Stimulated activated CD8-positive, alpha-beta memory T cell treated with anti-CD3 and anti-CD28 coated beads, Interleukin-15, amount 100 ng/mL, for 48 hours (primary cell): ENCODE results near the gene XPR1.
"Not testable (repeated sequence)": the region's sequence is repeated elsewhere in the genome, so short reads cannot be mapped to it uniquely, and the experiment has no call there.

Experiments
- DNase-seq, 2 donors: peaks; one replicate each; pipeline ENCODE4 v3.0.0-alpha.2; 2020; ENCODE audit warnings: low read depth in 2 of 2

XPR1 gene

GRCh38 chr1:180644526-180645192 lies 12.8 kb downstream of the XPR1 start:
- DNase-seq = no peak

DNA sequence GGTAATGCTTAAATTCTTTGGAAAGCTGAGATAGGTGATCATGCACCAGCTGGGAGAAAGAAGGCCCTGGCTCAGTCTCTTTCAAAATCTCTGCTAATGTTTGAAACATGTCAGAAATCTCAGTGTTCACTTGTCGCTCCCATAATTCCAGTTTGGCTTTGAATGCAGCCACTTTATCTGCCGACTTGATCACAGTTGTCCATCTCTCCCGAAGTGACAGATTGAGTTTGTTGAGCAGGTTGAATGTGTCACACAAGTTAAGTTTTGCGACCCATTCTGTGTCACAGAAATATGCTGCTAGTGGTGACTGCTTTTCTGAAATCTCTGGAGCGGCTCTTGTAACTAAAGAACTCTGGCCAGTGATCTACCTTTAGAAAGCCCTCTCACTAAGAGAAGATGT lies 13.4 kb downstream of the XPR1 start:
- not testable (repeated sequence) for DNase-seq

DNA sequence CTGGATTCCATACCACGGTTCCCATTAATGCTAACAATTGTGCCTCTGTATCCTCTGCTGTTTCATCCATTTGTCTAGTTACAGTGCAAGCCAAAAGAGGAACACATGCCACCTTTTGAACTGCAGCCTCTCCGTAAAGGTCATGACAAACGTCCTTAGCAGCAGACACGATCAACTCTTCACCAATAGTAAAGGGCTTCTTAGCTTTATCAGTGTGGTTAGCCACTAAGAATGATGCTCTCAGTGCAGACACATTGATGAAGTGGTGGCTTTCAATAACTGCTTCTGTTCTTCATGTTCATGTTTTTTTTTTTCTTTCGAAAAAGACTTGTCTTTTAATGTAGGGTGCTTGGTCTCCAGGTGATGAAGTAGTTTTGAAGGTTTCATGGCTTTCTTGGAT lies 14.3 kb downstream of the XPR1 start:
- DNase-seq = no peak

GRCh38 chr1:180646547-180646946 lies 14.7 kb downstream of the XPR1 start:
- no peak for DNase-seq

GRCh38 chr1:180652792-180653191 lies 21.0 kb downstream of the XPR1 start:
- DNase-seq = no peak

GRCh38 chr1:180662709-180663108 lies 30.9 kb downstream of the XPR1 start:
- no peak for DNase-seq

DNA sequence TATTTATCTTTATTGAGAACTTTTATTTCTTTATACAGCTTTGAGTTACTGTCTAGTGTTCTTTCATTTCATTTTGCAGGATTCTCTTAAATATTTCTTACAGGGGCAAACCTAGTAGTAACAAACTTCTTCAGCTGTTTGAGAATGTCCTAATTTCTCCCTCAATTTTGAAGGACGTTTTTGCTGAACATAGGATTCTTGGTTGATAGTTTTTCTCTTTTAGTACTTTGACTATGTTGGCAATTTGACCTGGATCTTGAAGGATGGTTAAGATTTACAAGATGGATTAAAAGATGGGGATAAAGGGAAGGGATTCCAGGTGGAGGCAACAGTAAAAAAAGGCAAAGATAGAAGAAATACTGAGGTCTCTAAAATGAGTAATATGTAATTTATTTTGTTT lies 38.9 kb downstream of the XPR1 start:
- DNase-seq = no peak

DNA sequence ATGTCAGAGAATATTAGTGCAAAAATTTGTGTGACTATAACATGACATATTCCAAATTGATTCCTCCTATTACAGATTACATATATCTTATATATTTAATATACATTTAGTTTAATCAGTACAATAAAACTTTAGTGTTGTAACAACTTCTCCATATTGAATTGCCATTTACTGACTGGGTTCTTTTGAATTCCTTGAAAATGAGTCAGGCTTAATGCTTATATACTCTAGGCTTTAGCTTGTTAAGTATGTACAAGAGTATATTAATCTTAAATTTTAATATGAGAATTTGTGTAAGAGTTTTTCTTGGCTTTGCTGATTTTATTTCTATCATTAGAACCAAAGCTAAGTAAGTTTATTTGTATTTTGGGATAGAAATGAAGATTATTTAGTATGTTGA lies 40.3 kb downstream of the XPR1 start:
- DNase-seq = no peak

- no peak for DNase-seq
These were observed 40.7 kb downstream of the XPR1 start for GRCh38 chr1:180672505-180672904.

DNA sequence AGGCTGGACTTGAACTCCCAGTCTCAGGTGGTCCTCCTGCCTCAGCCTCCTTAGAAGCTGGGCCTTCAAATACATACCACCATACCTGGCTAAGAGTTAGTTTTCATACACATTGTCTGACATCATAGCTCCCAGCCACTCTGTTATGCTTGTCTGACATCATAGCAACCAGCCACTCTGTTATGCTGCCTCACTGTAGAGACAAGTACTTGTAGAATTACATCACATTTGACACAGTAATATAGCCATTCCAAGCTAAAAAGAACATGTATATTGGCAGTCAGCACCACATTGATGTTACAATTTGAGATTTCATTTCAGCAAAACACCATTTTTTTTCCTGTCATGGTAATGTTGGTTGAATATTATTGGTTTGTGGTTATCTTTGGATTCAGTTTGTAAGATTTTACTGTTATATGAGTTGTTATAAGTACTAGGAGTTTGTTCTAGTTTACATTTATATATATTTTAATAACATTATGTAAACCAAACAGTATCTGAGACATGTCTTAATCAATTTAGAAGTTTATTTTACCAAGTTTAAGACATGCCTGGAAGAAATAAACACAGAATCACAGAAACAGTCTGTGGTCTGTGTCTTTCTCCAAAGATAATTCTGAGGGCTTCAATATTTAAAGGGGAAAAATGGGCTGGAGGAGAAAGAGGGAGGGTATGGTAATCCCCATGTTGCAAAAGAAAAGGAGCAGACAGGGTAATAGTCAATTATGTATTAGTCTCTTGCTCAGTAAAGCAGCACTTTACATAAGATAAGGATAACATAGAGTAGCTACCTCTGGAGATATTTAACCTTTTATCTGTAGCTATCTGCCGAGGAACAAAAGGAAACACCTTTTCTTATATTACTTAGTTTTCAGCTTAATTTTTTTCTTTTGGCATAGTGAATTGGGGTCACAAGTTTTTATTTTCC lies 43.0 kb downstream of the XPR1 start:
- DNase-seq = no peak

- DNase-seq = no peak
These were observed 43.8 kb downstream of the XPR1 start for GRCh38 chr1:180675586-180675985.

- DNase-seq = no peak
These were observed 48.8 kb downstream of the XPR1 start for GRCh38 chr1:180680558-180681144.

GRCh38 chr1:180683117-180683516 lies 51.3 kb downstream of the XPR1 start:
- not testable (repeated sequence) for DNase-seq

DNA sequence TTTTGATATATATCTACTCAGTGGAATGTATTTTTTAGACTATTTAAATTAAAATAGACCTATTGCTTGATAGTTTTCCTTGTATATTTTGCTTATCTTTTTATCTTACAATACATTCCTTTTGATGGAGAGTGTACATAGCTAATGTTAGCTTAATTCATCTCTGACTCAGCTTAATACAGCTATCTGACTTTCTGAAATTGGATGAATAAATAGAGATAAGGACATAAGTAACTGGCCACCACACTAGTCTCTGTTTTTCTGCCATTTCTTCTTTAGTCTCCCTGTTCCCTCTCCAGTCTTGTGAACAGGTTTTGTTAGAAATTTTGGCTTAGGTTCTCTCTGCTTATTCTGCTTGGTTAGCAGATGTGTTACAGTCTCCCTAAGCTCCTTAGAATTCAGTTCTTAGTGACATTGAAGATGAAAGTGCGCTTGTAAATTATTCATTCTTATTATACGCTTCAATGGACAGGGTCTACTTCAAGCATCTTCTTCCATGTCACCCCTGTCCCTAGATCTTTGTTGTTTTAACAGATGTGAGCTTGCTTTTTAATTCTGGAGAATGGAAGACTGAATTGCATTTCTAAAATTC lies 59.6 kb downstream of the XPR1 start:
- no peak for DNase-seq

DNA sequence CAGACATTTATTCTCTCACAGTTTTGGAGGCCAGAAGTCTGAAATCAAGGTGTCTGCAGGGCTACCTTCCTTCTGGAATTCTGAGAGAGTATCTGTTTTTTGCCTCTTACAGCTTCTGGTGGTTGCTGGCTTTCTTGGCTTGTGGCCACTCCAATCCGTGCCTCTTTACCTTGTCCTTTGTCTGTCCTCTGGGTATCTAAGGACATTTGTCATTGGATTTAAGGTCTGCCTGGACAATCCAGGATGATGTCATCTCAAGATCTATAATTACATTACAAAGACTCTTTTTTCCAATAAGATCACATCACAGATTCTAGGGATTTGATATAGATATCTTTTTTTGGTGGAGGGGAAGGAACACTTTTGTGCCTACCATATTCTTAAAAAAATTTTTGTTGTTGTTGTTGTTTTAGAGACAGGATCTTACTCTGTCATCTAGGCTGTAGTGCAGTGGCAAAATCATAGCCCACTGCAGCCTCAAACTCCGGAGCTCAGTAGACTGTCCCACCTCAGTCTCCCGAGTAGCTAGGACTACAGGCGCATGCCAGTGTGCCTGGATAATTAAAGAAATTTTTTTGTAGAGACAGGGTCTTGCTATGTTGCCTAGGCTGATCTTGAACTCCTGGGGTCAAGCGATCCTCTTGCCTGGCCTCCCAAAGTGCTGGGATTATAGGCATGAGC lies 61.9 kb downstream of the XPR1 start:
- DNase-seq = no peak

DNA sequence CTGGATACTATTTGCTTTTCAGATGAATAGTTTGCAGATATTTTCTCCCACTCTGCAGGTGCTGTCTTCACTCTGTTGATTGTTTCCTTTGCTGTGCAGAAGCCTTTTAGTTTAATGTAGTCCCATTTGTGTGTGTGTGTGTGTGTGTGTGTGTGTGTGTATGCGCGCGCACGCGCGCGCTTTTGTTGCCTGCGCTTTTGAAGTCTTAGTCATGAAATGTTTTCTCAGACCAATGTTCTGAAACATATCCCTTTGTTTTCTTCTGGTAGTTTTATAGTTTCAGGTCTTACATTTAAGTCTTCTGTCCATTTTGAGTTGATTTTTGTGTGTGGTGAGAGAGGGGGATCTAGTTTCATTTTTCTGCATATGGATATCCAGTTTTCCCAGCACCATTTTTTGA lies 63.5 kb downstream of the XPR1 start:
- DNase-seq = no peak

GRCh38 chr1:180696361-180696760 lies 64.5 kb downstream of the XPR1 start:
- no peak for DNase-seq

GRCh38 chr1:180698580-180698979 lies 66.8 kb downstream of the XPR1 start:
- no peak for DNase-seq

GRCh38 chr1:180702376-180702775 lies 70.6 kb downstream of the XPR1 start:
- DNase-seq = not testable (repeated sequence)

- not testable (repeated sequence) for DNase-seq
These were observed 78.9 kb downstream of the XPR1 start for GRCh38 chr1:180710746-180711145.

- not testable (repeated sequence) for DNase-seq
These were observed 79.4 kb downstream of the XPR1 start for GRCh38 chr1:180711260-180711659.

- no peak for DNase-seq
These were observed 88.9 kb downstream of the XPR1 start for GRCh38 chr1:180720753-180721152.
